NT2/D1 (cell line): Measurements from ENCODE around the gene PARP11.

Experiments used
- SUZ12 ChIP-seq: IDR thresholded peaks from 2 replicates; pipeline ENCODE4 v1.6.1; 2011; ENCODE audit not compliant: insufficient read length, insufficient read depth; ENCODE audit errors: extremely low read depth
- YY1 ChIP-seq: IDR thresholded peaks from 2 replicates; pipeline ENCODE4 v1.6.1; 2011; ENCODE audit not compliant: insufficient read length, insufficient read depth
- ZNF274 ChIP-seq: IDR thresholded peaks from 2 replicates; pipeline ENCODE4 v1.6.1; 2011; ENCODE audit warnings: mild to moderate bottlenecking, low read depth, low read length

DNA sequence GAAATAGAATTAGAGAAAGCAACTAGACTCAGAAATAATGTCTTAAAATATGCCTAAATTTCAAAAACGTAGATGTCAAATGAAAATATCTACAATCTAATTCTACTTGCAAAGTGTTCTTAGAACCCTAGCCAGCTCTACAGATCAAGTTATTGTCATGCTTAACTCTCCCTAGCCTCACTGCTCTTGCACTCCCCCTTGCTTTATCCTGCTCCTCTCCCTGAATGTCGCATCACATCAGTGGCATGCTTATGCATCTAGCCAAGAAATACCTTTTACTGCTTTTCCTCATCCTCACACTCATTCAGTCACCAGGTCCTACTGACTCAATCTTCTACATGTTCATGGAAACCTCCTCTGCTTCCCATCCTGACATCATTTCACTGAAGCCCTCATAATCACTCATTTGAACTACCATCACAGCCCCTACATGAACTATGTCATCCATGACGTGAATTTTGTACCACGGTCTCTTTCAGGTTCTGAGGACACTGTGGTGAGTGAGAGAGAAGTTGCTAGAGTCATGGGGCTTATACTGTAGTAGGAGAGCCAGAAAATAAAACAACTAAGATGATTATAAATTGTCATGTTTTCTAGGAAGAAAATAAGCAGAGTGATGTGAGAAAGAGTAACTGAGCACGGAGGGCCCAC, 97.7 kb downstream of the PARP11 start:
- TF ChIP-seq YY1 (no peak), SUZ12 (no peak), ZNF274 (no peak)
